HG02938 (cell line): ENCODE measurements around the gene KIAA0753.
"Not testable (repeated sequence)": the region's sequence is repeated elsewhere in the genome, so short reads cannot be mapped to it uniquely, and the experiment has no call there.

Source experiments
- ATAC-seq: cut with Tn5 transposase; IDR thresholded peaks from one replicate; pipeline ENCODE4 v1.9.1; 2021; ENCODE audit warnings: mild to moderate bottlenecking, moderate library complexity; ENCODE audit not compliant: unreplicated experiment

KIAA0753 gene

DNA sequence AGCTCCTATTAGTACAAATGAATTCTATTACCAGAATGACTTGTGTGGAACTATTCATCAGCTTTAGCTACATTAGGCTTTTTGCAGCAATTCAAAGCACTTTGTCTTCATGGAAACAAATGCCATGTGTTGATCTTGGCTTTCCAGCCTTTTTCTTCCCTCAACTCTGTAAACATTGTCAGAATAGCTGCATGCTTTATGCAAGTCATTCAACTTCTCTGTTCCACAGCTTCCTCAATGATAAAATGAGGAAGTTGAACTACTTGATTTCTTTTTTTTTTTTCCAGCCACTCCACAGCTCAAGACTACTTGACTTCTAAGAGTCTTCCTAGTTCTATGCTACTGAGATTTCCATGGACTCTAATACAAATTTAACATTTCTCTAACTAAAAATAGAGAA is 41.1 kb downstream of the KIAA0753 start:
- ATAC-seq: no peak

DNA sequence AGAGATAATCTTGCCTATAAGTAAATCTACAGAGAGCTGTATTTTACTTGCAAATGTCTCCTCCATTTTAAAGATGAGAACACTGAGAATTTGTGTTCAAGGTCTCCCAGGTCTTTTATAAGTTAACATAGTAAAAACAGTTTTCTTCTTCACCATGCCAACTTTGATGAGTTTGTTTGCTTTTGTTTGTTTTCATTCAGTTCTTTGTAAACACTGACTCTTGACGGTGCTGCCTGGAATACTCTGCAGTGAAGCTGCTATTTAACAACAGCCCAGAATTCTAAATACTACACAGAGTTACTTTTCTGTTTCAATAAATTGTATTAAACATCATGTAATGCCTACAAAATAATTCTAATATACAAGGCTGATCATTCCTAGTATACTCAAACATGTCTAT is 42.8 kb downstream of the KIAA0753 start:
- ATAC-seq: no peak

DNA sequence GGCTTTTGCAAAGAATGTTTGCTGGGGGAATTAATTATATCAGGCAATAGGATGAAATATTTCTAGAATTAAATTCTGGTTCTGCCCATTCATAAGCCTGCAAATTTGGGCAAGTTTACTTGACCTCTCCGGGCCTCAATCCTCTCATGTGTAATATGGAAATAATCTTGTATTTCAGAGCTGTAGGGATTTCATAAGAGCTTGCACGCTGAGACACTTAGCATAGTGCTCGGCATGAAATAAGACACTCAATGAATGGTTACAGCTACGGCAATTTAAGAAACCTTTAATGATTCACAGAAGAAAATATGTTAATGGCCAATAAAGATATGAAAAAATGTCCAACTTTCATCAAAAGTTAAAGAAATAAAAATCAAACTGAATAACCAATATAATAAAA is 43.6 kb downstream of the KIAA0753 start:
- no peak for ATAC-seq

DNA sequence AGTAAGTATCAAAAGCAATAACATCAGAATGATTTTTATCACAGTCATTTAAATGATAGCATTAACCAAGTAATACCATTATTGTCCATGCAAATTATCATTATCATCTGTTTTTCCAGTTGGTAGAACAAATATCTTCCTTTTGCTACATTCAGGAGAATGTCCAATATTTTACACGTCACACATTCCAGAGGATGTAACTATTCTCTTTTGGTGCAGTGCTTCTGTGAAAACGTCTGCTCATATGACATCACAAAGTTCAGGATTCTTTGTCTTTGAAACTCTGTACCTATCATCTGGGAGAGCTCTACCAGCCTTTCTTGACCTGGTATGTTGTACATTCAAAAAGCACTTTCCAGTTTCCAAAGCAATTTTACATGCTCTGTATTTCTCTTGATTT is 44.0 kb downstream of the KIAA0753 start:
- ATAC-seq: no peak

DNA sequence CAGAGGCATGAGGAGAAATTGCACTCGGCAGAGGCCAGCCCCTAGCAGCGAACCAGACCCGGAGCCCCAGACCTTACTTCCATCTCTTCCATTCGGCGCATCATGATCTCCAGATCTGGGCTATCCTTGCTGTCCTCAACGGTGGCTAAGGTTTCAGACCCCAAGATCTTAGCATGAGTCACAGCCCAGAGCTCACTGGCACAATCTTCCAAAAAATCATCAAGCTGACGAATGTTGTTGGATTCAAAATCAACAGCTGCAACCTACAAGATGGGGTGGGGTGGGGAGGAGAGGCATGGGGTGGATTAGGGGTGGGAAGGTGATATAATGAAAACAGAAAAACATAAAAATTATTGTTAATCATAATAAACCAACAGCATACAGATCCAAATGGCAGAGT is 44.4 kb downstream of the KIAA0753 start:
- no peak for ATAC-seq

DNA sequence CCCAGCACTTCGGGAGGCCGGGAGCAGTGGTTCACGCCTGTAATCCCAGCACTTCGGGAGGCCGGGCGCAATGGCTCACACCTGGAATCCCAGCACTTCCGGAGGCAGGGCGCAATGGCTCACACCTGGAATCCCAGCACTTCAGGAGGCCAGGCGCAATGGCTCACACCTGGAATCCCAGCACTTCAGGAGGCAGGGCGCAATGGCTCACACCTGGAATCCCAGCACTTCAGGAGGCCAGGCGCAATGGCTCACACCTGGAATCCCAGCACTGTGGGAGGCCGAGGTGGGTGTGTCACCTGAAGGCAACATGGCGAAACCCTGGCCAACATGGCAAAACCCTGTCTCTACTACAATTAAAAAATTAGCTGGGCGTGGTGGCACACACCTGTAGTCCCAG is 47.1 kb downstream of the KIAA0753 start:
- ATAC-seq: not testable (repeated sequence)

DNA sequence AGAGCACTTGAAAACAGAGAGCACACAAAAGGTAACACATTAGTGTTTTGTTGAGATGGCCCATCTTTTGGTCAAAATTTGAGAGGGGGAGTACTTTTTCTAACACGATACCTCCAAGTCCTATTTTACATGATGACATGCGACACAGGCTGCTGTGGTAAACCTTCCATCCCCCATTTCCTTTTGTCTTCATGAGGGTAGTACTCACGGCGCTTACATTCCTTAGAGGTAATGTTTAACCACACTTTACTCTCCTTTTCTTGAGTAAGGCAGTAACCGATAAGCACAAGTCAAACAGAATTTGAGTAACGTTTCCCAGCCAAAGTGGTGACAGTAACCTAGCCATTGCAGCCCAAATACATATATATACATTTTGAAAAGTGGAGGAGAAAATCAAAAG is 48.3 kb downstream of the KIAA0753 start:
- ATAC-seq: no peak

DNA sequence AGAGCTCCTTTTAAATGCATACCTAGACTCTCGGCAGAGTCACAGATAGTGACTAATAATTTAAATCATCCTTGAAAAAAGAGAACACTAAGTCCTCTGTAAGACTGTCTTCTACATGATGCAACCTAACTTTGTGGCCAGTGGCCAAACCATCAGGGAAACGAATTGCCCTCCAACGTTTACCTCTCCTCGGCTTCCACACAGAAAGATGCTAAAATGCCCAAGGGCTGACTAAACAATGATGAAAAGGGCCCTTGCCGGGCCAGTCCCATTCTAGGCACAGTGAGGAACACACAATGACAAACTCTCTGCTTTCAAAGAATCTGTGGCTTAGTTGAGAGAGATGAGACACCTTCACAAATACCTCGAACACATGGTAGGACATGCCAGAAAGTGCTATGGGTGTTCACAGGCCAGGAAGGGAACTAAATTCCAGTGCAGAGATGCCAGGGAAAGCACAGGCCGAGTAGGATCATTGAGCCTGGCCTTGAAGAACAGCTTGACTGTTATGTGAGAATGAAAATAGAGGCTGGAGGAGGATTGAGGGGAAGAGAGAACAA is 48.8 kb downstream of the KIAA0753 start:
- ATAC-seq: no peak

DNA sequence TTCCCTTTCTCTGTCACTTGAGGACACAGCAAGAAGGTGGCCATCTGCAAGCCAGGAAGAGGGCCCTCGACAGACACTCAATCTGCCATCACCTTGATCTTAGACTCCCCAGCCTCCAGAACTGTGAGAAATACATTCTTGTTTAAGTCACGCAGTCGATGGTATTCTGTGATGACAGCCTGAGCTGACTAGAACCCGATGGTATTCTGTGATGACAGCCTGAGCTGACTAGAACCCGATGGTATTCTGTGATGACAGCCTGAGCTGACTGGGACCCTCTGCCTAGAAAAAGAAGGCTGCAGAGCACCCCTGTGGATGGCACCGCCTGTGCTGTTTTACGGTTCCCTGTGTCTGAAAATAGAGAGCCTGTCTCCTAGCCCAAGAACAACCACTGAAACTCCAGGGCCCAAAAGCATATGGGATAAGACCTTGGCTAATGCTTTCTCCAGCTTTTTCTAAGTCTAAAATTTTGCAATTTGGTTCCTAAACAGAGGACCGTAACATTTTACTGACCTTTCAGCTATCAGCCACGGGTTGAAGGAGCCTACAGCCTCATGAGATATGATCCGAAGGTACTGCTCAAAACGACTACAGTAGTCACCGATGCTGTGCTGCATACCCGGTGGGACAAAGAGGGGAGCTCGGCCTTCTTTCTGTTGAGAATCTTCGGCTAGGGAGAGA is 51.1 kb downstream of the KIAA0753 start:
- ATAC-seq: no peak

DNA sequence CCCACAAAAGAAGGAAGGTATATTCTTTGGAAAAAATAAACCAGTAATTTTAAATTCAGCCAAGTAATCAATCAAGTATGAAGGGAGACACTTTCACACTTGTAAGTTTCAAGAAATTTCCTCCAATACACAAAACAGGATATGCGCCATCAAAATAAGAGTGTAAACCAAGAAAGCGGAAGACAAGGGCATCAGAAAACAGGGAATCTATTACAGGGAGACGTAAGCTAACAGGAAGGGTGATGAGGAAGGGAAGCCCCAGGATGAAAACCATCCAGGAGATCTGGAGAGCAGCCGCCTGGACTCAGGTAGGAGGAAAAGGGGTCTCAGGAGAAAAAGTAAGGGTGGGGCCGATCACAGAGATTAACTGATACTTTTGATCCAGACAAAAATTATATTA is 52.3 kb downstream of the KIAA0753 start:
- ATAC-seq: no peak

DNA sequence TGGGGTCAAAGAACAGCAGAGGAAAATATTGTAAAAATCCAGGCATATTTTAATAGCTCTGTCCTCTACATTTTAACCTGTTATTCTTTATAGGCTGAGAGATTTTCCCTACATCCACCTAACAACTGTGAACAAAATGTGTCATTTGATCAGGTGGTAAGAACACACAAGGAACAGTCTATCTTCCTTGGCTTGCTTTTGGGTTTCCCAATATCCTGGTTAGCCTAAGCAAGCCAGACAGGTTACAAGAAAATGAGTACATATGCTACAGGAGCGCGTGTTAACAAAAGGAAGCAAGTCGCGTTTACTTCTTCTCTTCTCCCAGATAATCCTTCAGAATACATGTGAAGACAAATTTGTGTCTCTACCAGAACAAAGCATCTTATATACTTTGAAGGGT is 53.2 kb downstream of the KIAA0753 start:
- no peak for ATAC-seq

DNA sequence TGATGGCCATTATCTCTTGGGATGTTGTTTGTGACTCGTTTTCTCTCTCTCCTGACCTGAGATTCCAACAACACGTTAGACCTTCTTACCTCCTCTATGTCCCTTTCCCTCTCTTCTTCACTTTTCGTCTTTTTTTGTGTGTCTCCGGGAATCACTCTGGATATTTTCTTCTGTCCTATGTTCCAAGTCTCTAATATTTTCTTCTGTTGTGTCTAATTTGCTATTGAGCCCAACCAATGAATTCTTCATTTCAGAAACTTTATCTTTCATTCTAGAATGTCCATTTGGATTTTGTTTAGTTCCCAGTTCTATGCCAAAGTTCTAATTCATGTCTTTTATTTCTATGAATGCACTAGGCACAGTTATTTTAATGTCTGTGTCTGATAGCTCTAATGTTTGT is 57.1 kb downstream of the KIAA0753 start:
- no peak for ATAC-seq

DNA sequence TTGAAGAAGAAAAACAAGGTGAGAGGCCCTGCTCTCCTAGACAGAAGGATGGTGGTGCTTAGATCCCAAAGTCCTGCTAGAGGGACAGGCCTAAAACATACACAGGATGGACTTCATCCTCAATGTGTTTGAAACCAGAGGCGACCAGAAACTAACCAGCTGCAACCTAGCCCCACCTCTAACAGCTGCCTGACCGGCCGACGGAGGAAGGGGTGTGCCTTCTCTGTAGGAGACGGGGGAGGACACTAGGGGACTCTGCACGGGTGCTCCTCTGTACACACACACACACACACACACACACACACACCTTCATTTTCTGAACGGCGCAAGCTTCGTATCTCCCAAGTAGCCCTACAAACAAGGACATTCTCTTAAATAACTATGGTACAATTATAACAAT is 59.9 kb downstream of the KIAA0753 start:
- ATAC-seq: no peak

DNA sequence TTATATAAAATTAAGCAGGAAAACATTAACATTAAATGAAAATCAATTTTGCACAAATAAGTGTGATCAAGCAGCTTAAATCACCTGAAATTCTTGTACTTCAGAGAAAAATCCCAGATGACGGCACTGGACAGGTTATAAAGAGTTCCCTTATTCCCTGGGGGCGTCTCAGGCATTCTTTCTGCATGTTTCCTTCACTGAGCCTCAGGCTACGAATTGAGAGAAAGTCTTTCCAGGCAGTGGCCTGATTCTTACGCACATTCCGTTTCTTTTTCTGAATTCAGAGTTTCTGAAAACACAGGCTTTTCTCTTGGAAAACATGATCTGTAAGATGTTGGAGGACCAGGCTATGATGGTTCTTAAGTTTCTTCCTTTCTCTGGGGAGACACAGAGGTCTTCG is 62.0 kb downstream of the KIAA0753 start:
- no peak for ATAC-seq

DNA sequence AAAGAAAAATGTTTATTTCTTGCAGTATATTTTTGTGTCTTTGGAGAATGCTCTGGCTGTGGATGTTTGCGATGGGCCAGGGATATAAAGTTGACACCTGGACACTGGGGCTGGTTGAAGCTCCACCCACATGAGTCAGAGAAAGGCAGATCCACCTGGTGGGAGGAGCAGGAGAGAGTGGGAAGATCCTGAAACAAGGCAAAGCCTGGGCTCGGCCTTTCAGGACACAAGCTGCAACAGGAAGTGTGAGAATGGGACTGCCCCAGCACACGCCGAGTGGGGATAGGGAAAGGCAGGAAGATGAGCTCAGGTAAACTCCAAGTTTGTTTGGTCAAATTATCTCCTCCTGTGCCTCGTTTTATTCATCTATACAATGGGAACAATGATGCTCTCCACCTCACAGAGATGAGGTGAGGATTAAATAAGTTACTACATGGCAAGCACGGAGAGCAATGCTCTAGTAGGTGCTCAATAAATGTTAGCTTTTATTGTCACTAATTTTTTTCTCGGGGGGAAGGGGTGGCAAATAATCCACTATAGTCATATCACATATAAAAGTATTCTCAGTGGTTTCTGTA is 62.7 kb downstream of the KIAA0753 start:
- ATAC-seq: no peak

DNA sequence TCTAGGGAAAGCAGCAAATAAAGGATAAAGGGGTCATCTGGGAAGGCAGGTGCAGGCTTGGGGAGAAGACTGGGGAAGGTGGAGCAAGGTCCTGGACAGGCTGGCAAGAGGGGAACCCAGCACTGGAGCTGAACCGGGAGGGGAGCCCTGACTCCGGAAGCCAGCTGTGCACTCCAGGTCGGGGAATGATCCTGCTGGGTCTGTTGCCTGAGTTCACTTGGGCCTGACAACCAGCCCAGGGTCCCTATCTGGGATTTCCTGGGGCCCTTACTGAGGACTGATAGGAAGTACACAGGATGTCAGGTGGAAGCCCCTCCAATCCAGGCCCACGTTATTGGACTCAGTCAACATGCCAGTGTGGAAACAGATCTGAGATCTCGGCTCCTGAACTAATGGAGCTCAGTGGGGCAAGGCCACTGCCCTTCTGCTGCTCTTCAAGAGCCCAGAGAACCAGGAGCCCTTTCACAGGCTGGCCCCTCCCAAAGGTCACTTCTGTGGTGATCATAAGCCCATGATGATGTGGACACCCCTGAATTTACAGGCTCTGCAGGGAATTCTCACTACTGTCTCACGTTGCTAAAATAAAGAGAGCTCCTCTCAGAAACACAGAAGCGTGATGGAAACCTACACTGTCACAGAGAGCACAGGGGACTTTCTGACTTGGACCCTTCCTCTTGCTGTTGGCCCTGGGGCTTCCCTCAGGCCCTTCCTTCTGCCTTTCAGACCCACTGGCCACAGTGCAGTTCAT is 64.3 kb downstream of the KIAA0753 start:
- ATAC-seq: no peak

DNA sequence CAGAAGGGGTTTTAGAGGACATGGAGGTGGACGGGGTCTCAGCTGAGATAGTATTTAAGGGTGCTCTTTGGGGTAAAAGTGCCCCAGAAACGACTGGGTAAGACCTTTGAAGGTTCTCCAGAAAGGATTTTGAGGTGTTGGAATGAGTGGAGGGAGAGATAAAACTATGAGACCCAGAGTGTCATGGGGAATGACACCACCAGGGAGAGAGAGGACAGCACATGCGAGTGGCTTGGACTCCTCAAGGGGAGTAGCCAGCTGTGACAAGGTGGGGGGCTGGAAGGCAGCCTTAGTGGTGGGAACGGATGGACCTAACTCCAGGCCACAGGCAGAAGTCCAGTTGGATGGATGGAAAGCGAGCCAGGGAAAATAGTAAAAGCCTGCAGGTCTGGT is 64.9 kb downstream of the KIAA0753 start:
- ATAC-seq: no peak

DNA sequence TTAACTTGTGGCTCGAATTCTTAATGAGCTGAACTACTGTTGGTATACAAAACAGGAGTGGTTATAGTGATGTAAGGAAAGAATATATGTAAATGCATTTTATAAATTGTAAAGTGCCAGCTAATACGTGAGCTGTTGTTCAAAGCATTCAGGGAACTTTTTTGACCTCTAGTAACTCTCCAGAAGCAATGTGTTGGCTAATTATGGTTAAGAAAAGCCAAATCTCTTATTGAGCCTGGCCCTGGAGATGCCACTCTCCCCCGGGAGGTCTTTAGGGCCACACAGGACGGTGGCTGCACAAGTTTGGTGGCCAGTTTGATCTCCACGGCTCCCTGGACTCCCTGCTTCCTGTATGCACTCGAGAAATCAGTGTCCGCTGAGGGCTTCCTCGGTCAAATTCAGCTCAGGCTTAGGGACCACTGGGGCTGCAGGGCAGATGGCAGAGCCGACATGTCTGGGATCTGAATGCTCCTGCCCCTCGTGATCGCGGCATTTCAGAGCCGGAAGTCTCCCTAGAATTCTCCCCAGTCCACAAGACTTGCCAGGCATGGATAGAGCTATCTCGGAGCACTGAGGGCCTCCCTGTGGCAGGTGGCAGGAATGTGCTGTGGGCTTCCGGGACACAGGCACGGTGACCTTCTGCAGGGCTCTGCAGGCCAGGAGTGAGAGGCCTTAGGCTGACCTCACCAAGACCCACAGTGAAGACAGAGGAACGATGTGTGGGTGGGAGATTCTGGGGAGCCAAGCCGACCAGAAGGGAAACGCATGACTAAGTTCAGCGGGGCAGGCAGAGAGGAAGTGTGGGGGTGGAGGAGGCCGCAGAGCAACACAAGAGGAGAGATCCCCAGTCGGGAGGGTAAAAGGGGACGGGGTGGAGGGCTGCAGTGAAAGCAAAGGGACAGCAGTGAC is 65.6 kb downstream of the KIAA0753 start:
- no peak for ATAC-seq

DNA sequence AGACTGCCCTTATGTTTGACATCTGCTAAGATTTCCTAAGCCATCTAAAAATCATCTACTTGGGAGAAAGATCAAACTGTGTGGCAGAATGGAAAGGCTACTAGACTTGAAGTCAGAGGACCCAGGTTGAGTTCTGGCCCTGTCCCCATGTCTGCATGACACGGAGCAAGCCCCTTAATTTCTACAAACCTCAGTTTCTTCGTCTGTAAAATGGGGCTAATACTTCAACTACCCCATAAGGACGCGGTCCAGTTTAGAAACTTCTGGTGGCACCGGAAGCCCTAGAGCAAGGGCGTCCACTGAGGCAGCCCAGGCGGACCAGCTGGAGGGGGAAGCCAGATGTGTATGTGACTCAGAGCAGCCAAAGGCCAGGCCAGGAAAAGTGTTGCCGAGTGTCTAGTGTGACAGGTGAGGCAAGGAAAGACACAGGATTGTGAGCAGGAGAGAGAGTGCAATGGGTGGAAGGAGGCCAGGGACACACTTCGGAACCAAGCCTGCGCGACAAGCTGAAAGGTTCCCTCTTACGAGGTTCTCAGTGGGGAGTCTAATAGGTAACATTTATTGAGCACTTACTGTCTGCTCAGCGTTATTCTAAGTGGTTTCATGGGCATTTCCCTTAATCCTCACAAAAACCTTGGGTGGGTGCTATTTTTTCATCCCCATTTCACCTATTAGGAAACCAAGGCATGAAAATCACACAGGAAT is 66.4 kb downstream of the KIAA0753 start:
- no peak for ATAC-seq

DNA sequence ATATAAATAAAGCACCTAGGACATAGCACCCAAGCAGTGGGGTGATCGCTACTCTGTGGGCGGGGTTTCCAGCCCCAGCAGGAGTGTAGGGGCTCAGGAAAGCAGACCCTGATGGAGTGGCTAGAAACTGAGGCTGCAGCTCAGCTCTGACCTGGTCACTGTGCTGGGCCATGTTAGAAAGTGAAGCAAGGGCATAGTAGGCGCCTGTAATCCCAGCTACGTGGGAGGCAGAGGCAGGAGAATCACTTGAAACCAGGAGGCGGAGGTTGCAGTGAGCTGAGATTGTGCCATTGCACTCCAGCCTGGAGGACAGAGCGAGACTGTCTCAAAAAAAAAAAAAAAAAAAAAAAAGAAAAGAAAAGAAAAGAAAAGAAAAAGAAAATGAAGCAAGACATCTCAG is 67.0 kb downstream of the KIAA0753 start:
- ATAC-seq: not testable (repeated sequence)
